ENCODE data around the gene ARHGAP19.

Gene ARHGAP19

DNA sequence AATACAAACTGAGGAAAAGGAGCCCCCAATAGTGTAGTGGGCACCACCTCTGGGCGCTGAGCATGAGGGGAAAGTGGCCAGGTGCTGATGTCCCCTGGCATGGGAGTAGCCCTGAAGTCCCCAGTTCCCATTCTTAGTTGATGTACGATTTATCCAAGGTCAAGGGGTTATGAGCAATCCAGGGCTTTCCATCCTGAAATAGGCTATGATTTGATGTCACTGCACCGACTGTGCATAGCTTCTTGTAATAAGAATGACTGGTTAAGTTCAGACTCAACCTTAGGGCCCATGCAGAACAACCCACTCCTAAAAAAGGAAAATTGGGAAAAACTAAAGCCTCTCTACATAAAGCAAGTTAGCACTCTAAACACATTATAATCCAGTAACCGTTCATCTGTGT lies 31.1 kb upstream of the ARHGAP19 start:
- CTCF ChIA-PET: interaction anchor here (4.9 kb wide), 1 partner anchor 9 kb away, joined by 30 read pairs; no protein-coding TSS in a partner anchor
- no peak for DNase-seq (ENCODE audit: low read depth, low spot score)
- H3K4me3 ChIP-seq (ENCODE audit: low read depth, low read length): no peak overlapping the region
- POLR2A ChIA-PET: interaction anchor here (1.0 kb wide), 1 partner anchor 10 kb away, joined by 3 read pairs; no protein-coding TSS in a partner anchor
- TF ChIP-seq, protein P1, sequence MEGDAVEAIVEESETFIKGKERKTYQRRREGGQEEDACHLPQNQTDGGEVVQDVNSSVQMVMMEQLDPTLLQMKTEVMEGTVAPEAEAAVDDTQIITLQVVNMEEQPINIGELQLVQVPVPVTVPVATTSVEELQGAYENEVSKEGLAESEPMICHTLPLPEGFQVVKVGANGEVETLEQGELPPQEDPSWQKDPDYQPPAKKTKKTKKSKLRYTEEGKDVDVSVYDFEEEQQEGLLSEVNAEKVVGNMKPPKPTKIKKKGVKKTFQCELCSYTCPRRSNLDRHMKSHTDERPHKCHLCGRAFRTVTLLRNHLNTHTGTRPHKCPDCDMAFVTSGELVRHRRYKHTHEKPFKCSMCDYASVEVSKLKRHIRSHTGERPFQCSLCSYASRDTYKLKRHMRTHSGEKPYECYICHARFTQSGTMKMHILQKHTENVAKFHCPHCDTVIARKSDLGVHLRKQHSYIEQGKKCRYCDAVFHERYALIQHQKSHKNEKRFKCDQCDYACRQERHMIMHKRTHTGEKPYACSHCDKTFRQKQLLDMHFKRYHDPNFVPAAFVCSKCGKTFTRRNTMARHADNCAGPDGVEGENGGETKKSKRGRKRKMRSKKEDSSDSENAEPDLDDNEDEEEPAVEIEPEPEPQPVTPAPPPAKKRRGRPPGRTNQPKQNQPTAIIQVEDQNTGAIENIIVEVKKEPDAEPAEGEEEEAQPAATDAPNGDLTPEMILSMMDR (IDR thresholded peaks at IDR 0.05; ENCODE audit: insufficient read depth, low read length, missing control alignments): no peak

DNA sequence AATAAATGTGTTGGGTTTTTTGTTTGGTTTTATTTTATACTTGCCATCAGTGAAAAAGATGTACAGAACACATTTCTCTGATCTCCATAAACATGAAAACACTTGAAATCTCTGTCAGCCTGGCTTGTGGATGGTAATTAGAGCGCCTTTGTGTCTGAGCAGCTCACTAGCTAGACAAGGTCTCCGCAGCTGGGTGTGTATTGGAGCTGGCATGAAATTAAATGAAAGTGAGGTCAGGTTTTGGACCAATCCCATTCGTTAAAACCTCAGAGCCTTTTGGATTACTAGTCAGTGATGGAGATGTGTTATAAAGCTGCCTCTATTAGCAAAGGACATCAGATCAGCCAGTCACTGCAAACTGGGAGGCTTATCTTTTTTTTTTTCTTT lies 29.4 kb upstream of the ARHGAP19 start:
- DNase-seq (ENCODE audit: low read depth, low spot score): no peak
- POLR2A ChIA-PET: interaction anchor here (1.0 kb wide), 1 partner anchor 11 kb away, joined by 4 read pairs; no protein-coding TSS in a partner anchor
- CTCF ChIA-PET: interaction anchor here (0.7 to 4.9 kb wide), 3 partner anchors 11 to 87 kb away, joined by 3 to 30 read pairs (median 4); partner anchors contain the start of gene ARHGAP19
- TF ChIP-seq, protein P1 (IDR thresholded peaks at IDR 0.05; ENCODE audit: insufficient read depth, low read length, missing control alignments): no peak
- no peak overlapping the region for H3K4me3 ChIP-seq (ENCODE audit: low read depth, low read length)

DNA sequence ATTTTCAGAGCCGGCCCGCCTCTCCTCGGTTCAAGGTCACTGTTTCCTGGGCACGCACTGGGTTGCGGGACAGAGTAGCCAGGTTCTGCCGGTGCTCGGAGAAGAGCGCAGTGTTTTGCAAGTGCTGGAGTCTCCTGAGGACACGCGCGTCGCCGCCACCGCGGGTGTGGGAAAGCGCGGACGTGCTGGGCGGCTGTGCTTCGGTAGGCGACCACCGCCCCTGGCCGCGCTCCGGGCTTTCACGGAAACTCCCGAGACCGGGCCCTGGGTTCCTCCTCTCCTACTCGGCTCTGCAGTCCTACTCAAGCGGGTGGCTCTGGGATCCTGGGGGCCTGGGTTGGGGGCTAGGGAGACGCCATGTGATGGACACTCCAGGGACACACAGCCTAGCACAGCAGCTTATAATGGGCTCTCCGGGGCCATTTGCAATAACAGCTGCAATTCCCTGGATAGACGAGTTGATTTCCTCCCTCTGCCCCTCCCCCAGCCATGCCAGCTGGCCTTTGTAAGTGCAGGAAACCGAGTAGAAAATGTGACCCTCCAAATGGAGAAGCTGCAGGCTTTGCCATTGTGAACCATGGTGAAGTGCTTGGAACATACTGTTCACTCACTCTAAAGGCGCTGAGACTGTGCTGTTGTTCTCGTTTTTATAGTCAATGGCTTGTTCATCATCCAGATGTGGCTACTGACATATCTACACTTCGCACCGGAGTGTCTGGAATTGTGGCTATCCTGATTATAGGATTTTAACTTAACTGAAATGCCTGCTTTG lies 28.8 kb upstream of the ARHGAP19 start:
- no peak for DNase-seq (ENCODE audit: low read depth, low spot score)
- ChIA-PET CTCF (interaction anchor here (0.7 to 4.9 kb wide), 2 partner anchors 12 to 29 kb away, joined by 3 to 30 read pairs; partner anchors contain the start of gene ARHGAP19), POLR2A (no interaction called here)
- H3K4me3 ChIP-seq (ENCODE audit: low read depth, low read length): peak overlapping the region; percentile 8; the same call in 1 of the 2 replicates
- TF ChIP-seq, protein P1 (IDR thresholded peaks at IDR 0.05; ENCODE audit: insufficient read depth, low read length, missing control alignments): no peak

DNA sequence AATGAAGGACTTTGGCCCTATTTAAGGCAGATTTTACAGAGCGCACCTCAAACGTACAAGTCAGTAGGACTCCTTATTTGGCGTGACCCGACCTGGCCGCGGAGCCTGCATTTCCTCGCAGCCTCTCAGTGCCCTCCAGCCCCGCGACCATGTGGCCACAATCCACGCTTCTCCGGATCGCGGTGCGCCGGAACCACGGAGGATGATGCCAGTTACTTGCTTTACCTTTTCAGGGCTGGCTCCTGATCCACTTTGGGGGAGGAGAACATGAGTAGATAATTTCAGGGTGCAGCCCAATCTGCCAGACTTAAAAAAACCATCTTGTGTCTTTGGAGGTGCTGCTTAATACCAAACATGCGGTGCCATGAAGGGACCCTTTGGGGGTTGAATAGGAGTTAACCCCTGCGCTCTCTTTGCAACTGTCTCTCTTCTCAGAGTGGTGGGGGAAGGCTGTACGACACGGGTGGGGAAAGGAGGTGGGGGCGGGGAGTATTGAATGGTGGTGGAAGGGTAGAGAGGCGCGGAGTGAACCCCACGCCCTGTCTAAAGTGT lies 28.1 kb upstream of the ARHGAP19 start:
- ChIA-PET POLR2A (interaction anchor here (1.2 kb wide), 1 partner anchor 8 kb away, joined by 3 read pairs; no protein-coding TSS in a partner anchor), CTCF (interaction anchor here (1.2 to 4.9 kb wide), 5 partner anchors 8 to 87 kb away, joined by 3 to 32 read pairs (median 15); partner anchors contain the start of gene FRAT2)
- peak overlapping the region; percentile 88 for H3K4me3 ChIP-seq (ENCODE audit: low read depth, low read length)
- DNase-seq (ENCODE audit: low read depth, low spot score): no peak
- TF ChIP-seq, protein P1 (IDR thresholded peaks at IDR 0.05; ENCODE audit: insufficient read depth, low read length, missing control alignments): no peak

DNA sequence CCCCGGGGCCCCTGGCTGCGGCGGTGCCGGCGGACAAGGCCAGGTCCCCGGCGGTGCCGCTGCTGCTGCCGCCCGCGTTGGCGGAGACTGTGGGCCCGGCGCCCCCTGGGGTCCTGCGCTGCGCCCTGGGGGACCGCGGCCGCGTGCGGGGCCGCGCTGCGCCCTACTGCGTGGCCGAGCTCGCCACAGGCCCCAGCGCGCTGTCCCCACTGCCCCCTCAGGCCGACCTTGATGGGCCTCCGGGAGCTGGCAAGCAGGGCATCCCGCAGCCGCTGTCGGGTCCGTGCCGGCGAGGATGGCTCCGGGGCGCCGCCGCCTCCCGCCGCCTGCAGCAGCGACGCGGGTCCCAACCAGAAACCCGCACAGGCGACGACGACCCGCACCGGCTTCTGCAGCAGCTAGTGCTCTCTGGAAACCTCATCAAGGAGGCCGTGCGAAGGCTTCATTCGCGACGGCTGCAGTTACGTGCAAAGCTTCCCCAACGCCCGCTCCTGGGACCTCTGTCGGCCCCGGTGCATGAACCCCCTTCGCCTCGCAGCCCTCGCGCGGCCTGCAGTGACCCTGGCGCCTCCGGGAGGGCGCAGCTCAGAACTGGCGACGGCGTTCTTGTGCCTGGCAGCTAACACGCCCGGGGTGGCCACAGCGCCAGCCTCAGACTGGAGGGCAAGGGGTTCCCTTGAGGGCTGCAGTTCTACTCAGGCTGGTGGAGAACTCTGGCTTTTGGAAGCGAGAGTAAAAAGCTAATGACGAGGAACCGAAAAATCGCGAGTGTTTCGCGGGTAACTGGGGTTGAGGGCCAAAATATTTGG lies 27.4 kb upstream of the ARHGAP19 start:
- H3K4me3 ChIP-seq (ENCODE audit: low read depth, low read length): peak overlapping the region; percentile 88
- TF ChIP-seq, protein P1 (IDR thresholded peaks at IDR 0.05; ENCODE audit: insufficient read depth, low read length, missing control alignments): peak; percentile 11
- no peak for DNase-seq (ENCODE audit: low read depth, low spot score)
- ChIA-PET POLR2A (interaction anchor here (1.2 to 1.3 kb wide), 2 partner anchors 9 to 13 kb away, joined by 3 to 8 read pairs; no protein-coding TSS in a partner anchor), CTCF (interaction anchor here (0.9 to 4.5 kb wide), 6 partner anchors 9 to 109 kb away, joined by 3 to 32 read pairs (median 4); partner anchors contain the start of gene FRAT2)

Data from AG04449 (cell line).